Stimulated activated CD4-positive, alpha-beta T cell treated with anti-CD3 and anti-CD28 coated beads, Interleukin-1b, Interleukin-23, amount 100 ng/mL, for 24 hours (primary cell): ENCODE results near the gene CDKN2AIP.
A peak's percentile ranks its signal among the peaks of the same experiment; 100 is the strongest.
"Not testable (repeated sequence)": the region's sequence is repeated elsewhere in the genome, so short reads cannot be mapped to it uniquely, and the experiment has no call there.

Experiments
- DNase-seq, 4 experiments: peaks; one replicate each; pipeline ENCODE4 v3.0.0-alpha.2; 2020; ENCODE audit warnings: low read depth in 4 of 4, low spot score in 1 of 4

The CDKN2AIP gene

GRCh38 chr4:183412821-183413220, 31.6 kb upstream of the CDKN2AIP start:
- no peak for DNase-seq

- no peak for DNase-seq
Measured at GRCh38 chr4:183413234-183414200, 30.9 kb upstream of the CDKN2AIP start.

GRCh38 chr4:183416879-183417755, 27.3 kb upstream of the CDKN2AIP start:
- DNase-seq: no peak

GRCh38 chr4:183422962-183423631, 21.3 kb upstream of the CDKN2AIP start:
- DNase-seq: no peak

- no peak for DNase-seq
Measured at GRCh38 chr4:183424109-183424744, 20.2 kb upstream of the CDKN2AIP start.

DNA sequence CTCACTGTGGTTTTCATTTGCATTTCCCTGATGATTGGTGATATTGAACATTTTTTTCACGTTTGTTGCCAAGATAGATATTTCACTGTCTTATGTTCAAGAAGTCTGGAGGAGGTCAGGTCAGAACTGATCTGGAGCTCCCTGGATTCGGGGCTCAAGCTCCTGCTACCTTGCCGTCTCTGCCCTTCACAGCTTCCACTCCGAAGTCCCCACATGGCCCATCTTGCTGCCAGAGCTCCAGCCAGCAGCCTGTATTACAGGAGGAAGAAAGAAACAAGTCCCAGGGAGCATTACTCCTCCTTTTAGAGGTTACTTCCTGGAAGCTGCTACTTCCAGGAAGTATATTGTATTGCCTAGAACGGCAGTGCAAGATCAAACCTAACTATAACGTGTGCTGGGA, 17.9 kb upstream of the CDKN2AIP start:
- no peak for DNase-seq

GRCh38 chr4:183429489-183429888, 14.9 kb upstream of the CDKN2AIP start:
- no peak for DNase-seq

DNA sequence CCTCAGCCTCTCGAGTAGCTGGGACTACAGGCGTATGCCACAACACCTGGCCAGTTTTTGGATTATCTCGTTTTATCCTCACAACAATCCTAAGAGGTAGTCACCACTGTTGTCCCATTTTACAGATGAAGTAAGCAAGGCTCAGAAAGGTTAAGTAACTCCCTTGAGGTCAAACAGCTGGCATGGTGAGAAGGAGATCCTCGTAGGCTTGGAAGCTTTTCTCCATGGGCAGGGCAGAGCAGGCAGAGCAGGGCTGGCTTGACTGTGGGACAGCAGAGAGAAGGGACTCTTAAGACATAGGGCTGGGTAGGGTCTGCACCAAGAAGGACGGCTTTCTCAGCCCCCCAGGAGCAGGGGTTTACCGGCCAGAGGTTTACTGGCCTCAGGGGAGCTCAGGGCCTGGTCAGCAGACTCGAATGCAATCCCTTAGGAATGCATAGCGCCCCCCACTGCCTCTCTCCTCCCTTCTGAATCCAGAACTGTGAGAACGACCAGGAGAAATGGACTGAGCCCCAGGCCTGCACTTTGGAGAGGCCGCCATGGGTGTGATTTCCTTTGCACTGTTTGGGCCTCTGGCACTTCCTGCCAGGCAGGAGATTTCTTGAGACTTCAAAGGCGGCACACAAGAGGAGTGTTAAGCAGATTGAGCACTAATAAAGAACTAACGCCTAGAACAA, 14.0 kb upstream of the CDKN2AIP start:
- DNase-seq: no peak

DNA sequence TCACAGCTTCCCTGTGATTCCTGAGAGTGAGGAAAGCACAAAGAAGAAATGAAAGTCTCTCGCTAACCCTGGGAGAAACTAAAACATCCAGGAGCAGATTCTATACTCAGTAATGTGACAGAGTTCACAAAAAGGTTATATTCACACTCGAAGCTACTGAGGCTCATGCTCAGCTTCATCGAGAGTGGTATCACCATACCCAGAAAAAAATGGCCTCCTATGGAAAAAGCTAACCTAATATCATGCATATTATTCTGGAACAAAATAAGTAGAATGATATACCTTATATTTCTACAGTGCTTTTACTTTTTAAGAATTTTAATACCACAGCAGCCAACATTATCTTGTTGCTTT, 13.5 kb upstream of the CDKN2AIP start:
- no peak for DNase-seq

DNA sequence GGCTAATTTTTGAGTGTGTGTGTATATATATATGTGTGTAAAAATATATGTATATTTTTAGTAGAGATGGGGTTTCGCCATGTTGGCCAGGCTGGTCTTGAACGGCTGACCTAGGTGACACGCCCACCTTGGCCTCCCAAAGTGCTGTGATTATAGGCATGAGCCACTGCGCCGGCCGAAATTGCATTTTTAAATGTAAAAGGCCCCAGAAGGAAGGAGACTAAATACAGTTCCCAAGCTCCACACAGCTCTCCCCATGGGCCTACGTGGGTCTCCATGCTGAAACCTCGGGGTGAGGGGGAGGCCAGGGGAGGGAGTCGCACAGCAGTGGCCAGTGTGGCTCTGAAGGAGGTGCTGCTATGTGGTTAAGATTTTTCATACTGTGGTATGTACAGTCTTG, 12.8 kb upstream of the CDKN2AIP start:
- DNase-seq: no peak

DNA sequence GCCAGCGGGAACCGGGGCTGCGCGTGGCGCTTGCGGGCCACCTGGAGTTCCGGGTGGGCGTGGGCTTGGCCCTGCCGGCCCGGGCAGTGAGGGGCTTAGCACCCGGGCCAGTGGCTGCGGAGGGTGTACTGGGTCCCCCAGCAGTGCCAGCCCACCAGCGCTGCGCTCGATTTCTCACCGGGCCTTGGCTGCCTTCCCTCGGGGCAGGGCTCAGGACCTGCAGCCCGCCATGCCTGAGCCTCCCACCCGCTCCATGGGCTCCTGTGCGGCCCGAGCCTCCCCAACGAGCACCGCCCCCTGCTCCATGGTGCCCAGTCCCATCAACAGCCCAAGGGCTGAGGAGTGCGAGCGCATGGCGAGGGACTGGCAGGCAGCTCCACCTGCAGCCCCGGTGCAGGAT, 11.3 kb upstream of the CDKN2AIP start:
- DNase-seq: not testable (repeated sequence)

DNA sequence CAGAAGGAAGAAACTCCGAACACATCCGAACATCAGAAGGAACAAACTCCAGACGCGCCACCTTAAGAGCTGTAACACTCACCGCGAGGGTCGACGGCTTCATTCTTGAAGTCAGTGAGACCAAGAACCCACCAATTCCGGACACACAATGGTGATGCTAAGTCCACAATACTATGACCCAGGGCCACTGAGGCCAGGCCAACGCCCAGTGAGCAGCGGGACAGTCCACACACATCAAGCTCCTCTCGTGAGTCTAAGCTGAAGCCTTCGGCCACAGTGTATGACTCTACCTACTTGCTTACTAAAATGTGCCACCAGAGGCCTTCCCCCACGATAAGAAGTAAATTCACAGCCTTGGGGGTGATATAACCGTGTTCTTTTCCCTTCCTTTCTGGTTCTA, 10.2 kb upstream of the CDKN2AIP start:
- DNase-seq: no peak

- DNase-seq: no peak
Measured at GRCh38 chr4:183434666-183435190, 9.7 kb upstream of the CDKN2AIP start.

- DNase-seq: no peak
Measured at GRCh38 chr4:183435803-183436202, 8.6 kb upstream of the CDKN2AIP start.

DNA sequence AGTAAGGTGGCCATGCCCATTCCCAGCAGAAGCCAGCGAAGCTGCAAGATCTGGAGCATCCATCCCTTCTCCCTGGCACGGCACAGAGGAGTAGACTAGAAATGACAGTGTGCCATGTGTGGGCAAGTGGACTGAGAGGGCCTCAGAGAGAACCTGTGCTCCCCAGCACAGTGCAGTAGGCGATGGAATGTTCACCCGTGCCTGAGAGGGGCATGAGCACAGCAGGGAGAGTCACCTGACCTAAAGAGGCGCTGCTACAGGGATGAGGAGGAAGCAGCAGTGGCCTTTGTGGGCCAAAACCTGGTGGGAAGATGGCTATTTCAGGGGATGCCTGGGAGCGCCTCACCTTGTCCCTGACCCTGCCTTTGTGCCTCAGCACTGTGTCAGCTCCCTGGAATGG, 8.0 kb upstream of the CDKN2AIP start:
- DNase-seq: no peak

DNA sequence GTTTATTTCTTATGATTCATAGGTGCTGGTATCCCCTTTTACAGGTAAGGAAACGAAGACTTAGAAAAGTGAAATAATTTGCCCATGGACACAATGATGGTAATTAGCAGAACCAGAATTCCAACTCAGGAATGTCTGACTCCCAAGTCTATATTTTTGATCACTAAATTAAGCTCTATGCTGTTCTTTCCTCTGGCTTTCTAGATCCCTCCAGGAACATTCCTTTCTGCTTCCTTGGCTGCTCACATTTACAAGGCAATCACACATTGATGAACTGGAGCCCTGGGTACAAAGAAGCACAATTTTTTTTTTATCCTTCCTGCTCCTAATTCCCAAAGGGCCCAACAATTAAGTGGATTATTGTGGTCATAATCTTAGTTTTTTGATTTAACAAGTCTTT, 7.0 kb upstream of the CDKN2AIP start:
- no peak for DNase-seq

DNA sequence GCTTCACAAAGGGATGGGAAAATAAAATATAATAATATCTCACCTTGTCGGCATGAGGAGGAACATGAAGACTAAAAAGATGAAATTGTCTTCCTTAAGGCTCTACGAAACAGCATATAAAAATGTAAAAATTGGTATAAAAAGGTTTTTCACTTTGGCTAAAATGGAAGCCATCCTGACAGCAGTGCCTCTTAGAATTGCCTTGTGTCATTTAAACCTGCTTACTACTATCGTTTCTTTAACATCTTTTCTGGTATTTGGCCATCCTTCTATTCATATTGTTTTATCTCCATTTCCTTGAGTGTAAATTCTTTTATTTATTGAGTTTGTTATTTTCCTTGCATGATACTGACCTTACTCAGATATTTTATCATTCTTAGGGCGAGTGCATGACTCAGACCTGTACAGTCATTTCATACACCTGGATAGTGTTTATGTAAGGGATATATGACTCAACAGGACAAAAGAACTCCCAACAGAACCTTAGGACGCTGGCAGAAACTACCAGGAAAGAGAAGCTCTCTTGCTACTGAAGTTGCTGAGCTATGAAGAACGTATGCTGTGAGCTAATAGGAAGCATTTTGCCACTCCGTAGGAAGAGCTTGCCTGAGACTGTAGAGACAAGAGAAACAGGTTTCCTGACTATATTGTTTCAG, 5.8 kb upstream of the CDKN2AIP start:
- no peak for DNase-seq

- no peak for DNase-seq
Measured at GRCh38 chr4:183441276-183441675, 3.2 kb upstream of the CDKN2AIP start.

DNA sequence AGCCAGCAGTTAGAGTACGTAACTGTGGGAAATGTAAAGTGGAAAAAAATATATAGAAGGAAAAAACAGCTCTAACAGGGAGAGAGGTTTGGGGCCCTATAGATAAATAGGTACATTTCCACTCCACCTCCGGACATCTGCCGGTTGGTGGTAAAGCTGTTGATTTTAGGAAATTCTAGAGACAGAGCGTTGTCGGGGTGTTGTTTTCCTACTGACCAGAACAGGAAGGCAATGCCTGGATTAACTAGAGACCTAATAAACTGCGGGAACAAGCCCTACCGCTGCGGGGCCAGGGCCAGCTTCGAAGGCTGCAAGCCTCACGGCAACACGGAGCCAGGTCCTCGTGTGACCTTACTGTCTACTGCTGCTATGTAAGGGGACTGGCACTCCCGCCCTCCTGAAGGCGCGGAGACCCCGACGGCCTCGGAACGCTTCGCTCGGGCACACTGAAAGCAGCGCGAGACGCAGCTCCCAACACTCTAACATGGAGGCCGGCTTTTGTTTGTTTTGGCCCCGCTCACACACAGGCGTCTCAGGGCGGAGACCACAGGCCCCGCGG, 702 bp upstream of the CDKN2AIP start:
- peak in 2 of 4 experiments; percentile 14 to 21 for DNase-seq
